Measurements from ENCODE around the gene RASA2. TPM values are rescaled to one million over a fixed set of nuclear protein-coding genes. Genes with fewer than 3 reads are reported as not detected.

Gene RASA2
- total RNA-seq, 1 donor, result 21.7 TPM

GRCh38 chr3:141519587-141519986 lies 32.8 kb downstream of the RASA2 start:
- no peak for DNase-seq (ENCODE audit: insufficient read length, low spot score, missing footprints)
- Histone ChIP-seq H3K27me3 (ENCODE audit: insufficient read depth, low read length) (no peaks in the 10 kb centered on the region), H2AFZ (ENCODE audit: low read length) (no peak overlapping the region), H3K4me3 (ENCODE audit: insufficient read depth, low read length) (no peak overlapping the region), H3K9me3 (ENCODE audit: low read depth, low read length) (no peaks in the 10 kb centered on the region), H4K20me1 (ENCODE audit: insufficient read depth, low read length) (no peaks in the 10 kb centered on the region), H3K27ac (ENCODE audit: low read depth, low read length) (no peak overlapping the region), H3K4me1 (ENCODE audit: insufficient read depth, low read length) (peaks cover 13% of the 10 kb centered on the region), H3K79me2 (ENCODE audit: insufficient read depth, low read length) (peaks cover 33% of the 10 kb centered on the region), H3K36me3 (ENCODE audit: insufficient read depth, low read length) (peaks cover 30% of the 10 kb centered on the region), H3K4me2 (ENCODE audit: insufficient read depth, low read length) (no peak overlapping the region)
- TF ChIP-seq CTCF (IDR thresholded peaks at IDR 0.05; ENCODE audit: extremely low read depth, low read depth, low read length), result no peak

- TF ChIP-seq CTCF (IDR thresholded peaks at IDR 0.05; ENCODE audit: extremely low read depth, low read depth, low read length), result no peak
- Histone ChIP-seq H4K20me1 (ENCODE audit: insufficient read depth, low read length) (no peaks in the 10 kb centered on the region), H3K4me2 (ENCODE audit: insufficient read depth, low read length) (no peak overlapping the region), H3K27me3 (ENCODE audit: insufficient read depth, low read length) (no peaks in the 10 kb centered on the region), H3K27ac (ENCODE audit: low read depth, low read length) (no peak overlapping the region), H2AFZ (ENCODE audit: low read length) (no peak overlapping the region), H3K9me3 (ENCODE audit: low read depth, low read length) (no peaks in the 10 kb centered on the region), H3K4me1 (ENCODE audit: insufficient read depth, low read length) (peaks cover 13% of the 10 kb centered on the region), H3K36me3 (ENCODE audit: insufficient read depth, low read length) (peaks cover 23% of the 10 kb centered on the region), H3K79me2 (ENCODE audit: insufficient read depth, low read length) (peaks cover 47% of the 10 kb centered on the region), H3K4me3 (ENCODE audit: insufficient read depth, low read length) (no peak overlapping the region)
- no peak for DNase-seq (ENCODE audit: insufficient read length, low spot score, missing footprints)
Observed at GRCh38 chr3:141521781-141522180, 35.0 kb downstream of the RASA2 start.

- Histone ChIP-seq H3K4me1 (ENCODE audit: insufficient read depth, low read length) (peaks cover 16% of the 10 kb centered on the region), H3K27me3 (ENCODE audit: insufficient read depth, low read length) (no peaks in the 10 kb centered on the region), H3K27ac (ENCODE audit: low read depth, low read length) (peak overlapping the region; percentile 17), H2AFZ (ENCODE audit: low read length) (no peak overlapping the region), H4K20me1 (ENCODE audit: insufficient read depth, low read length) (no peaks in the 10 kb centered on the region), H3K36me3 (ENCODE audit: insufficient read depth, low read length) (peaks cover 12% of the 10 kb centered on the region), H3K4me2 (ENCODE audit: insufficient read depth, low read length) (no peak overlapping the region), H3K4me3 (ENCODE audit: insufficient read depth, low read length) (no peak overlapping the region), H3K79me2 (ENCODE audit: insufficient read depth, low read length) (peaks cover 57% of the 10 kb centered on the region), H3K9me3 (ENCODE audit: low read depth, low read length) (no peaks in the 10 kb centered on the region)
- no peak for DNase-seq (ENCODE audit: insufficient read length, low spot score, missing footprints)
- TF ChIP-seq CTCF (IDR thresholded peaks at IDR 0.05; ENCODE audit: extremely low read depth, low read depth, low read length), result no peak
Observed at GRCh38 chr3:141523615-141524375, 37.0 kb downstream of the RASA2 start.

- no peak for TF ChIP-seq CTCF (IDR thresholded peaks at IDR 0.05; ENCODE audit: extremely low read depth, low read depth, low read length)
- Histone ChIP-seq H3K79me2 (ENCODE audit: insufficient read depth, low read length) (peaks cover 57% of the 10 kb centered on the region), H4K20me1 (ENCODE audit: insufficient read depth, low read length) (no peaks in the 10 kb centered on the region), H3K4me2 (ENCODE audit: insufficient read depth, low read length) (no peak overlapping the region), H3K4me1 (ENCODE audit: insufficient read depth, low read length) (peaks cover 28% of the 10 kb centered on the region), H3K27ac (ENCODE audit: low read depth, low read length) (no peak overlapping the region), H3K36me3 (ENCODE audit: insufficient read depth, low read length) (peaks cover 12% of the 10 kb centered on the region), H3K4me3 (ENCODE audit: insufficient read depth, low read length) (no peak overlapping the region), H2AFZ (ENCODE audit: low read length) (no peak overlapping the region), H3K27me3 (ENCODE audit: insufficient read depth, low read length) (no peaks in the 10 kb centered on the region), H3K9me3 (ENCODE audit: low read depth, low read length) (no peaks in the 10 kb centered on the region)
- DNase-seq (ENCODE audit: insufficient read length, low spot score, missing footprints), result no peak
Observed at GRCh38 chr3:141524988-141525387, 38.2 kb downstream of the RASA2 start.
